Activated CD8-positive, alpha-beta memory T cell treated with anti-CD3 and anti-CD28 coated beads, Interleukin-2, amount 10 ng/mL, durations not matched to agents 7 days and 5 days (primary cell): Measurements from ENCODE around the gene TRIP4. TPM values are rescaled to one million over a fixed set of nuclear protein-coding genes. Genes with fewer than 3 reads are reported as not detected.

Experiments used
- ATAC-seq: fragments of 150-1000 bp; cut with Tn5 transposase; one replicate; pipeline ENCODE4 v1.10.0; 2021; ENCODE audit warnings: moderate library complexity
- CTCF ChIA-PET: fragments of 350-600 bp; sonication (Branson Sonifier 250); formaldehyde crosslinking; loops from one replicate; lab custom pipeline; 2021; ENCODE audit warnings: antibody characterized with exemption; lab: Charles Lee
- DNase-seq: peaks from one replicate; pipeline ENCODE4 v3.0.0-alpha.2; 2020
- H3K27ac Mint-ChIP-seq: one replicate; pipeline ENCODE4 v1.8.0; 2021; ENCODE audit warnings: mild to moderate bottlenecking, mixed read lengths
- H3K27me3 Mint-ChIP-seq: one replicate; pipeline ENCODE4 v1.8.0; 2021; ENCODE audit warnings: mixed read lengths
- H3K36me3 Mint-ChIP-seq: one replicate; pipeline ENCODE4 v1.8.0; 2021; ENCODE audit warnings: mild to moderate bottlenecking, mixed read lengths
- H3K4me1 Mint-ChIP-seq: one replicate; pipeline ENCODE4 v1.8.0; 2021; ENCODE audit warnings: mixed read lengths
- H3K4me3 Mint-ChIP-seq: one replicate; pipeline ENCODE4 v1.8.0; 2021; ENCODE audit warnings: mild to moderate bottlenecking, moderate library complexity, mixed read lengths
- H3K9me3 Mint-ChIP-seq: one replicate; pipeline ENCODE4 v1.8.0; 2022; ENCODE audit warnings: low read depth, mixed read lengths
- total RNA-seq, 2 experiments: library from RNA; stranded (reverse); gene quantifications; one replicate each; pipeline ENCODE4 v1.2.3, GENCODE V29; 2021

TRIP4 gene
- total RNA-seq, 2 experiments from 2014 or later, result 19.5 to 19.8 TPM

- peaks cover 51% of the 10 kb centered on the region for H3K4me1 Mint-ChIP-seq
- CTCF ChIA-PET, result no interaction called here
- H3K27me3 Mint-ChIP-seq, result no peaks in the 10 kb centered on the region
- no peak overlapping the region for H3K4me3 Mint-ChIP-seq
- H3K36me3 Mint-ChIP-seq, result peaks cover 19% of the 10 kb centered on the region
- H3K27ac Mint-ChIP-seq, result no peak overlapping the region
- no peaks in the 10 kb centered on the region for H3K9me3 Mint-ChIP-seq
- ATAC-seq, result no peak
- DNase-seq, result no peak
These were observed 54.2 kb downstream of the TRIP4 start for GRCh38 chr15:64441852-64442251.

GRCh38 chr15:64443016-64443415 is 55.4 kb downstream of the TRIP4 start:
- Mint-ChIP-seq H3K36me3 (peaks cover 22% of the 10 kb centered on the region), H3K4me1 (peaks cover 53% of the 10 kb centered on the region), H3K9me3 (no peaks in the 10 kb centered on the region), H3K4me3 (no peak overlapping the region), H3K27ac (peak overlapping the region; percentile 1), H3K27me3 (no peaks in the 10 kb centered on the region)
- ATAC-seq (no peak), DNase-seq (no peak)
- CTCF ChIA-PET, result interaction anchor here (0.7 kb wide), 1 partner anchor 507 kb away, joined by 3 read pairs; no protein-coding TSS in a partner anchor

GRCh38 chr15:64443747-64444621 is 56.3 kb downstream of the TRIP4 start:
- Mint-ChIP-seq H3K9me3 (no peaks in the 10 kb centered on the region), H3K4me1 (peaks cover 50% of the 10 kb centered on the region), H3K4me3 (peak overlapping the region; percentile 26), H3K27me3 (no peaks in the 10 kb centered on the region), H3K27ac (peak overlapping the region; percentile 86), H3K36me3 (peaks cover 27% of the 10 kb centered on the region)
- ATAC-seq (peak; percentile 85), DNase-seq (no peak)
- CTCF ChIA-PET, result interaction anchor here (1.2 kb wide), 1 partner anchor 13 kb away, joined by 3 read pairs; no protein-coding TSS in a partner anchor

- ATAC-seq, result no peak
- Mint-ChIP-seq H3K4me1 (peaks cover 52% of the 10 kb centered on the region), H3K36me3 (peaks cover 27% of the 10 kb centered on the region), H3K27ac (no peak overlapping the region), H3K27me3 (no peaks in the 10 kb centered on the region), H3K4me3 (peak overlapping the region; percentile 26), H3K9me3 (no peaks in the 10 kb centered on the region)
- CTCF ChIA-PET, result interaction anchor here (0.7 to 1.2 kb wide), 2 partner anchors 14 to 243 kb away, joined by 3 read pairs; no protein-coding TSS in a partner anchor
- no peak for DNase-seq
These were observed 57.2 kb downstream of the TRIP4 start for GRCh38 chr15:64444836-64445235.

GRCh38 chr15:64447536-64448315 is 60.1 kb downstream of the TRIP4 start:
- H3K27me3 Mint-ChIP-seq, result no peaks in the 10 kb centered on the region
- peaks cover 22% of the 10 kb centered on the region for H3K36me3 Mint-ChIP-seq
- no peak overlapping the region for H3K4me3 Mint-ChIP-seq
- H3K9me3 Mint-ChIP-seq, result no peaks in the 10 kb centered on the region
- no peak for ATAC-seq
- CTCF ChIA-PET, result interaction anchor here (1.2 kb wide), 1 partner anchor 9 kb away, joined by 3 read pairs; no protein-coding TSS in a partner anchor
- H3K27ac Mint-ChIP-seq, result peak overlapping the region; percentile 74
- no peak for DNase-seq
- H3K4me1 Mint-ChIP-seq, result peaks cover 52% of the 10 kb centered on the region

GRCh38 chr15:64452988-64453688 is 65.5 kb downstream of the TRIP4 start:
- Mint-ChIP-seq H3K27me3 (no peaks in the 10 kb centered on the region), H3K4me1 (peaks cover 21% of the 10 kb centered on the region), H3K36me3 (peaks cover 8% of the 10 kb centered on the region), H3K9me3 (no peaks in the 10 kb centered on the region), H3K4me3 (no peak overlapping the region), H3K27ac (no peak overlapping the region)
- ATAC-seq (no peak), DNase-seq (no peak)
- CTCF ChIA-PET, result interaction anchor here (1.1 kb wide), 1 partner anchor 200 kb away, joined by 5 read pairs; no protein-coding TSS in a partner anchor

GRCh38 chr15:64453689-64454037 is 66.0 kb downstream of the TRIP4 start:
- CTCF ChIA-PET, result interaction anchor here (1.1 kb wide), 1 partner anchor 199 kb away, joined by 5 read pairs; no protein-coding TSS in a partner anchor
- H3K4me1 Mint-ChIP-seq, result peaks cover 16% of the 10 kb centered on the region

GRCh38 chr15:64454282-64454681 is 66.6 kb downstream of the TRIP4 start:
- ATAC-seq, result no peak

More at GRCh38 chr15:64453689-64454037, 66.0 kb downstream of the TRIP4 start:
- Mint-ChIP-seq H3K4me3 (no peak overlapping the region), H3K27me3 (no peaks in the 10 kb centered on the region), H3K27ac (no peak overlapping the region), H3K9me3 (no peaks in the 10 kb centered on the region), H3K36me3 (peaks cover 5% of the 10 kb centered on the region)
- no peak for DNase-seq
- no peak for ATAC-seq

GRCh38 chr15:64455961-64456371 is 68.3 kb downstream of the TRIP4 start:
- H3K27ac Mint-ChIP-seq, result no peak overlapping the region
- CTCF ChIA-PET, result no interaction called here
- peaks cover 2% of the 10 kb centered on the region for H3K36me3 Mint-ChIP-seq
- H3K9me3 Mint-ChIP-seq, result no peaks in the 10 kb centered on the region
- no peaks in the 10 kb centered on the region for H3K27me3 Mint-ChIP-seq
- no peak for ATAC-seq
- H3K4me1 Mint-ChIP-seq, result peaks cover 17% of the 10 kb centered on the region
- no peak for DNase-seq
- H3K4me3 Mint-ChIP-seq, result no peak overlapping the region

More at GRCh38 chr15:64454282-64454681, 66.6 kb downstream of the TRIP4 start:
- no peak for DNase-seq
- Mint-ChIP-seq H3K27me3 (no peaks in the 10 kb centered on the region), H3K36me3 (peaks cover 5% of the 10 kb centered on the region), H3K9me3 (no peaks in the 10 kb centered on the region), H3K4me1 (peaks cover 18% of the 10 kb centered on the region), H3K27ac (no peak overlapping the region), H3K4me3 (no peak overlapping the region)
- CTCF ChIA-PET, result interaction anchor here (1.1 kb wide), 1 partner anchor 199 kb away, joined by 5 read pairs; no protein-coding TSS in a partner anchor

GRCh38 chr15:64456634-64457108 is 69.0 kb downstream of the TRIP4 start:
- no peak overlapping the region for H3K27ac Mint-ChIP-seq

GRCh38 chr15:64459066-64459781 is 71.6 kb downstream of the TRIP4 start:
- DNase-seq (no peak), ATAC-seq (no peak)
- no peaks in the 10 kb centered on the region for H3K9me3 Mint-ChIP-seq
- CTCF ChIA-PET, result interaction anchor here (0.6 to 1.4 kb wide), 5 partner anchors 29 to 950 kb away, joined by 3 to 6 read pairs (median 3); no protein-coding TSS in a partner anchor
- H3K27ac Mint-ChIP-seq, result peak overlapping the region; percentile 92
- H3K4me3 Mint-ChIP-seq, result peak overlapping the region; percentile 83
- peaks cover 40% of the 10 kb centered on the region for H3K4me1 Mint-ChIP-seq
- H3K36me3 Mint-ChIP-seq, result peaks cover 4% of the 10 kb centered on the region
- no peaks in the 10 kb centered on the region for H3K27me3 Mint-ChIP-seq

More at GRCh38 chr15:64456634-64457108, 69.0 kb downstream of the TRIP4 start:
- CTCF ChIA-PET, result interaction anchor here (1.0 to 1.6 kb wide), 4 partner anchors 8 to 30 kb away, joined by 3 to 4 read pairs (median 4); no protein-coding TSS in a partner anchor
- H3K4me3 Mint-ChIP-seq, result no peak overlapping the region
- no peak for DNase-seq
- H3K4me1 Mint-ChIP-seq, result peaks cover 20% of the 10 kb centered on the region
- ATAC-seq, result no peak
- peaks cover 2% of the 10 kb centered on the region for H3K36me3 Mint-ChIP-seq
- no peaks in the 10 kb centered on the region for H3K9me3 Mint-ChIP-seq
- H3K27me3 Mint-ChIP-seq, result no peaks in the 10 kb centered on the region

- ATAC-seq (peak; percentile 73), DNase-seq (peak; percentile 90)
- Mint-ChIP-seq H3K9me3 (no peaks in the 10 kb centered on the region), H3K27ac (peak within 1 kb of the TSS; percentile 92), H3K27me3 (no peaks in the 10 kb centered on the region), H3K36me3 (peaks cover 6% of the 10 kb centered on the region), H3K4me3 (peak within 1 kb of the TSS; percentile 83), H3K4me1 (peaks cover 48% of the 10 kb centered on the region)
- CTCF ChIA-PET, result interaction anchor here (0.9 to 1.4 kb wide), 5 partner anchors 29 to 193 kb away, joined by 3 to 6 read pairs (median 3); no protein-coding TSS in a partner anchor
These were observed 72.6 kb downstream of the TRIP4 start, which contains the start of gene ZNF609 for GRCh38 chr15:64460206-64460723. Gene ZNF609, plus strand, starts transcription at chr15:64460578. Its CDS starts 38,842 bp downstream, at chr15:64499420.
